Measurements from ENCODE around the gene GABPB2.
A peak's percentile ranks its signal among the peaks of the same experiment; 100 is the strongest.

The GABPB2 gene

DNA sequence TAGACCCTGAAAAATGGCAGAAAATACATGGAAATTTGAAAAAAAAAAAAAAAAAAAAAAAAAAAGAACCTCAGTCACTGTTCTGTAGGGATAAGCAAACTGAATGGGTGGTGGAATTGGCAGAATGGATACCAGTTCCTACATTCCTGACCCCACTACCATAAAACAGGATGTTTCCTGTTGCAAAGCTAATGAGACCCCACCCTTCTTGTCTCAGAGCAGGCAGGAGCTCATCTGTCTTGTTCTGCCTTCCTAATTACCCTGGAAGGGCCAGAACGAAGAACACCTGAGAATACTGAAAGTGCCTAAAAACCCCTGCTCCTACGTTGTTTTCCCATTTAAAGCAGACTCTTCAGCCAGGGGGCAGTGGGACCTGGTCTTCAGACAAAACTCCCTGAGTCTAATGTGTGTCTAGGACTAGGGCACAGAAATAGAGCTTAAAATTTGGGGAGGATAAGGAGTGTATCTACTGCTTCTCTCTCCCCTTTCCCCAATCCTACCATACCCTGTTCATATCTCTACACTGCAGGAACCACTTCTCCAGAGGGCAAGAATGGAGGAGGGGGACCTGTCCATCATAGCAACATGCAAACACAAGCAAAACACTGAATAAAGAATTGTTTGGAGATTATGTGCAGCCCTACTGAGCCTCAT lies 19.1 kb upstream of the GABPB2 start:
- no peak for DNase-seq (ENCODE audit: extremely low read depth, low read depth)
- TF ChIP-seq, protein P1, sequence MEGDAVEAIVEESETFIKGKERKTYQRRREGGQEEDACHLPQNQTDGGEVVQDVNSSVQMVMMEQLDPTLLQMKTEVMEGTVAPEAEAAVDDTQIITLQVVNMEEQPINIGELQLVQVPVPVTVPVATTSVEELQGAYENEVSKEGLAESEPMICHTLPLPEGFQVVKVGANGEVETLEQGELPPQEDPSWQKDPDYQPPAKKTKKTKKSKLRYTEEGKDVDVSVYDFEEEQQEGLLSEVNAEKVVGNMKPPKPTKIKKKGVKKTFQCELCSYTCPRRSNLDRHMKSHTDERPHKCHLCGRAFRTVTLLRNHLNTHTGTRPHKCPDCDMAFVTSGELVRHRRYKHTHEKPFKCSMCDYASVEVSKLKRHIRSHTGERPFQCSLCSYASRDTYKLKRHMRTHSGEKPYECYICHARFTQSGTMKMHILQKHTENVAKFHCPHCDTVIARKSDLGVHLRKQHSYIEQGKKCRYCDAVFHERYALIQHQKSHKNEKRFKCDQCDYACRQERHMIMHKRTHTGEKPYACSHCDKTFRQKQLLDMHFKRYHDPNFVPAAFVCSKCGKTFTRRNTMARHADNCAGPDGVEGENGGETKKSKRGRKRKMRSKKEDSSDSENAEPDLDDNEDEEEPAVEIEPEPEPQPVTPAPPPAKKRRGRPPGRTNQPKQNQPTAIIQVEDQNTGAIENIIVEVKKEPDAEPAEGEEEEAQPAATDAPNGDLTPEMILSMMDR (IDR thresholded peaks at IDR 0.05; ENCODE audit: low read depth, low read length), result no peak

DNA sequence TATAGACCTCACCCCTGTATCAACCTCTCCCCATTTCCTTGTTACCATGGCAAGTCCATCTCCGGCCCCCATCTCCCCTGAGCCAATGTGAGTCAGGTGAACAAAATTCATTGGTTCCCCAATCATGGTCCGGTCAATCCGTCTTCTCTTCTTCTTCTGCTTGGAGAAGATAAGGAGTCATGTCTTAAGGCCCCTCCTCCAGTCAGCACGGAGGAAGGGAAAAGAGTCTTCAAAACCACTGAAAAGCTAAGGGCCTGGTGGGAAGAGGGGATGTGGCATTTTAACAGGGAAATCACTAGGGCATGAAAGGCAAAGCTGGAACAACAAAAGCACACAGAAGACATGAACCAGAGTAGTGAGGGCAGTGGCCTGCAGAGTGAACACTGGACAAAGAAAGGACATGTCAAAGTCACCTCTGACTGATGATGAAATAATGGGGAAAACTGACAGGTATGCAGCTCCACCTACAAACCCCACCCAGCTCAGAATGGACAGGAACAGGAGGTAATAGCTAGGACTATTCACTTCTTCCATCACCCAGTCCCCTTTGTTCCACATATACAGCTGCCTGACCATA lies 15.5 kb upstream of the GABPB2 start:
- TF ChIP-seq, protein P1 (IDR thresholded peaks at IDR 0.05; ENCODE audit: low read depth, low read length), result no peak
- no peak for DNase-seq (ENCODE audit: extremely low read depth, low read depth)

- TF ChIP-seq, protein P1 (IDR thresholded peaks at IDR 0.05; ENCODE audit: low read depth, low read length), result no peak
- DNase-seq (ENCODE audit: extremely low read depth, low read depth), result no peak
Measured at GRCh38 chr1:151055581-151055980, 15.0 kb upstream of the GABPB2 start.

- TF ChIP-seq, protein P1 (IDR thresholded peaks at IDR 0.05; ENCODE audit: low read depth, low read length), result no peak
- DNase-seq (ENCODE audit: extremely low read depth, low read depth), result no peak
Measured at GRCh38 chr1:151056149-151056548, 14.4 kb upstream of the GABPB2 start.

- DNase-seq (ENCODE audit: extremely low read depth, low read depth), result no peak
- TF ChIP-seq, protein P1 (IDR thresholded peaks at IDR 0.05; ENCODE audit: low read depth, low read length), result no peak
Measured at GRCh38 chr1:151058692-151059091, 11.9 kb upstream of the GABPB2 start.

GRCh38 chr1:151059109-151060006 lies 11.2 kb upstream of the GABPB2 start, which contains the start of gene CDC42SE1:
Gene CDC42SE1, minus strand, starts transcription at chr1:151059622. Its CDS starts 3,892 bp downstream, at chr1:151055730.
- TF ChIP-seq, protein P1 (IDR thresholded peaks at IDR 0.05; ENCODE audit: low read depth, low read length), result peak; percentile 74
- DNase-seq (ENCODE audit: extremely low read depth, low read depth), result peak; percentile 35
